Measurements from ENCODE around the gene FXYD4. TPM values are rescaled to one million over a fixed set of nuclear protein-coding genes. Genes with fewer than 3 reads are reported as not detected.
A peak's percentile ranks its signal among the peaks of the same experiment; 100 is the strongest.
"Not testable (repeated sequence)": the region's sequence is repeated elsewhere in the genome, so short reads cannot be mapped to it uniquely, and the experiment has no call there.

FXYD4 gene
- total RNA-seq, 2 experiments from 2014 or later = not detected

DNA sequence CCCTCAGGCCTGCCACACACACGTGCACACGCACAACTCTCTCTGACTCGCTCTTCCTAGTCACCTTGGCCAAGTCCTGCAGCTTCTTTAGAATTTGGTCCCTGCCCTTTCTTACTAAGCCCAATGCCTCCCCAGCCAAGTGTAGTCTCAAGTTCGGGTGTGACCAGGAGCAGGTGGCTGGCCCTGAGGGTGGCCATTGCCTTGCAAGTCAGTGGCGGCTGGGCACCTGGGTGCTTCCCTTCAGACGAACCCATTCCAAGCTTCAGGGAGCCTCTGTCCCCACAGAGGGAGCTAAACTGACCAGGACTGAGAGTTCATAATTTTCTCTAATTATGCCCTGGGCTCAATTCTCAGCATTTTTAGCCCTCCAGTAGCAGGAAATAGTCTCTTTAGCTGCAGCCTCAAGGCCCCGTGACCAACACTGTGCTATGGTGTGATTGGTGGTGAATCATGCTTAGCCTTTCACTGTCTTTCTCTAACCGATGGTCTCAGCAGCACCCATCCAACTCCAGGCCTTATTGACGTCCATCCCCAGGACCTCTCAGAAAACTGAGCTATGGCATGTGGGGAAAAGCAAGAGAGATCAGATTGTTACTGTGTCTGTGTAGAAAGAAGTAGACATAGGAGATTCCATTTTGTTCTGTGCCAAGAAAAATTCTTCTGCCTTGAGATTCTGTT lies 34.7 kb upstream of the FXYD4 start:
- Mint-ChIP-seq H3K27ac (no peak overlapping the region), H3K9me3 (no peaks in the 10 kb centered on the region), H3K27me3 (peaks cover 10% of the 10 kb centered on the region), H3K36me3 (ENCODE audit: low read depth) (peaks cover 4% of the 10 kb centered on the region), H3K4me1 (peaks cover 46% of the 10 kb centered on the region), H3K4me3 (no peak overlapping the region)
- CTCF ChIA-PET = interaction anchor here (0.6 kb wide), 1 partner anchor 13 kb away, joined by 3 read pairs; no protein-coding TSS in a partner anchor
- no peak for DNase-seq
- POLR2A ChIA-PET = no interaction called here

DNA sequence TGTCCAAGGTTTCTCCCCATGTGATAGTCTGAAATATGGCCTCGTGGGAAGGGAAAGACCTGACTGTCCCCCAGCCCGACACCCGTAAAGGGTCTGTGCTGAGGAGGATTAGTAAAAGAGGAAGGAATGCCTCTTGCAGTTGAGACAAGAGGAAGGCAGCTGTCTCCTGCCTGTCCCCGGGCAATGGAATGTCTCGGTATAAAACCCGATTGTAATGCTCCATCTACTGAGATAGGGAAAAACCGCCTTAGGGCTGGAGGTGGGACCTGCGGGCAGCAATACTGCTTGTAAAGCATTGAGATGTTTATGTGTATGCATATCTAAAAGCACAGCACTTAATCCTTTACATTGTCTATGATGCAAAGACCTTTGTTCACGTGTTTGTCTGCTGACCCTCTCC lies 33.9 kb upstream of the FXYD4 start:
- DNase-seq; H3K27ac Mint-ChIP-seq; H3K9me3 Mint-ChIP-seq; POLR2A ChIA-PET; H3K36me3 Mint-ChIP-seq (ENCODE audit: low read depth); H3K4me3 Mint-ChIP-seq; CTCF ChIA-PET: not testable (repeated sequence)
- peaks cover 40% of the 10 kb centered on the region for H3K4me1 Mint-ChIP-seq
- H3K27me3 Mint-ChIP-seq = peaks cover 10% of the 10 kb centered on the region

DNA sequence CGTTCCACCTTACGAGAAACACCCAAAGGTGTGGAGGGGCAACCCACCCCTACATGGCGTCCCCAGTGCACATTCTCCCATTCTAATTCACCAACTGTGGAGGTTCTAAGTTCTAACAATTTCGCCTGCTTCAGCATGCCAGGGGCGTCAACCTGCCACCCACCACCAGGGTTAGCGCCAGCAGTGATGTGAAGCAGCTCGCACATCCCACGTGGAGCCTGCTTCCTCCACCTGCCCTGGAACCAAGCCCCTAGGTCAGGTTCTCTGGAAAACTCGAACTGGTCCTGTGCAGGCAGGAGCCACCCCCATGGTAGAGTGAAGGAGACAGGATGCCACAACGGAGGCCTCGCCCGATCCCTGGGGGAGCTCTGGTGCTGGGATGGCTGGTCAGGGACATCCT lies 33.3 kb upstream of the FXYD4 start:
- no peak overlapping the region for H3K4me3 Mint-ChIP-seq
- H3K4me1 Mint-ChIP-seq = peaks cover 34% of the 10 kb centered on the region
- ChIA-PET CTCF (interaction anchor here (1.5 kb wide), 1 partner anchor 45 kb away, joined by 3 read pairs; no protein-coding TSS in a partner anchor), POLR2A (no interaction called here)
- no peak for DNase-seq
- no peaks in the 10 kb centered on the region for H3K36me3 Mint-ChIP-seq (ENCODE audit: low read depth)
- no peaks in the 10 kb centered on the region for H3K9me3 Mint-ChIP-seq
- no peak overlapping the region for H3K27ac Mint-ChIP-seq
- H3K27me3 Mint-ChIP-seq = peaks cover 10% of the 10 kb centered on the region

DNA sequence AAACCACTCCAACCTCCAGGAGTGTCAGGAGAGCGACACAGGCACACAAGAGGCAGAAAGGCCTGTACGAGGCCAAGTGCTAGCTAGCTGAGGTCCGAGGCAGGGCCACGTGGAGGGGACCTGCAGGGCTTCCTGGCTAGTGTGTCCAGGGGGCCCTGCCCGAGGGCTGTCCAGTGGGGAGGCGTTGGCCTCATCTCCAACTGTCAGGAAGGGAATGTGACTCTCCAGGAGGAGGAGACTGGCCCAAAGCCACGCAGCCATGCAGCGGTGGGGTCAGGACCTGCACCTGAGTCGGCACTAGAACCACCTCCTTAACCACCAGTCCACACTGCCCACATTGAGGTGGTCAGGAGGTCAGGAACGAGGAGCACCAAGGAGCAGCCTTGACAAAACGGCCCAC lies 32.3 kb upstream of the FXYD4 start:
- H3K9me3 Mint-ChIP-seq = no peaks in the 10 kb centered on the region
- peaks cover 32% of the 10 kb centered on the region for H3K4me1 Mint-ChIP-seq
- peaks cover 10% of the 10 kb centered on the region for H3K27me3 Mint-ChIP-seq
- DNase-seq = no peak
- POLR2A ChIA-PET = no interaction called here
- H3K27ac Mint-ChIP-seq = peak overlapping the region; percentile 50
- H3K36me3 Mint-ChIP-seq (ENCODE audit: low read depth) = no peaks in the 10 kb centered on the region
- CTCF ChIA-PET = interaction anchor here (1.5 kb wide), 1 partner anchor 46 kb away, joined by 3 read pairs; no protein-coding TSS in a partner anchor
- H3K4me3 Mint-ChIP-seq = no peak overlapping the region

DNA sequence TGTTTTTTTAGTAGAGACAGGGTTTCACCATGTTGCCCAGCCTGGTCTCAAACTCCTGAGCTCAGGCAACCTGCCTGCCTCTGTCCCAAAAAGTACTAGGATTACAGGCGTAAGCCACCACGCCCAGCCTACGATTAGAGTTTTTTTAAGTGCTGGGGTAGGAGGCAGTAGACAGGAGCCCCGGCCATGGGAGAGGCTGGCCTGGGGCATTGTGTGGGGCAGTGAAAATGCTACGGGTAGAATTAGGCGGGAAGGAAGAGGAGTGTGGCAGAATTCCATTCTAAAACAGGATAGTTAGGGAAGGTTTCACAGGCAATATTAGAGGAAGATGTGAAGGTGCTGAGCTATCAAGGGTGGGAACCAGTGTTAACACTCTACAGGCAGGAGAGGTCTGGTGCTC lies 31.3 kb upstream of the FXYD4 start:
- DNase-seq = no peak
- Mint-ChIP-seq H3K27ac (peak overlapping the region; percentile 7), H3K9me3 (no peaks in the 10 kb centered on the region), H3K36me3 (ENCODE audit: low read depth) (no peaks in the 10 kb centered on the region), H3K4me3 (no peak overlapping the region), H3K27me3 (peaks cover 10% of the 10 kb centered on the region), H3K4me1 (peaks cover 41% of the 10 kb centered on the region)
- ChIA-PET POLR2A (no interaction called here), CTCF (interaction anchor here (1.6 kb wide), 1 partner anchor 9 kb away, joined by 6 read pairs; no protein-coding TSS in a partner anchor)

DNA sequence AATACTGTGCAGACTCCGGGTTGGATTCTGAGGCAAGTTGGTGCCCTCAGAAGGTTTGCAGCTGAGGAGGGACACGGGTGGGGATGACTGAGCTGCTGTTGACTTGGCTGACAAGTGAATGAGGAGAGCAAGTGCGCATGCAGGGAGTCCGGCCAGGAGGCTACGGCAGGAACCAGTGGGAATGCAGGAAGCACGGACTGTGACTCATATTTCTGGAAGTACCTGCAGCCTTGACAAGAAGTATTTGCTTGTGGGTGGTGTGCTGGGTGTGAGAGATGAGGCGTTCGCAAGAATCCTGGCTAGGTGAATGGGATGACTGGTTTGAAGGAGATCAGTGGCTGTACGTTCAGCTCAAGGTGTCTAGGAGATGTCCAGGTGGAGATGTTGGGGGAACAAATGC lies 30.8 kb upstream of the FXYD4 start:
- H3K27ac Mint-ChIP-seq = no peak overlapping the region
- ChIA-PET CTCF (interaction anchor here (1.6 kb wide), 1 partner anchor 8 kb away, joined by 6 read pairs; no protein-coding TSS in a partner anchor), POLR2A (no interaction called here)
- H3K27me3 Mint-ChIP-seq = peaks cover 10% of the 10 kb centered on the region
- no peaks in the 10 kb centered on the region for H3K36me3 Mint-ChIP-seq (ENCODE audit: low read depth)
- DNase-seq = no peak
- H3K4me1 Mint-ChIP-seq = peaks cover 38% of the 10 kb centered on the region
- no peak overlapping the region for H3K4me3 Mint-ChIP-seq
- no peaks in the 10 kb centered on the region for H3K9me3 Mint-ChIP-seq

DNA sequence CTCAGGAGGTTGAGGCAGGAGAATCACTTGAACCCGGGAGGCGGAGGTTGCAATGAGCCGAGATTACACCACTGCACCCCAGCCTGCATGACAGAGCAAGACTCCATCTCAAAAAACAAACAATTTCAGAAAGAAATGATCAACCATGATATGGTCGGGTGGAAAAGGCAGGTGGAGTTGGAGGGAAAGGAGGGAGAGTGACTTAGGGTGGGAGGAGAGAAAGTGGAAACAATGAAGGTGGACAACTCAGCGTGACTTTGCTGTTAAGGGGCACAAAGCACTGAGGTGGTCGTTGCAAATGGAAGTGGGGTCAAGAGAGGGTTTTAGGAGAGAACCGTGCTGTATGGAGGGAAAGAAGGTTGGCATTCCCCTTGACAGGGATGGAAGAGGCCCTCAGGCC lies 30.0 kb upstream of the FXYD4 start:
- Mint-ChIP-seq H3K4me1 (peaks cover 35% of the 10 kb centered on the region), H3K36me3 (ENCODE audit: low read depth) (no peaks in the 10 kb centered on the region), H3K27me3 (peaks cover 8% of the 10 kb centered on the region), H3K4me3 (no peak overlapping the region), H3K9me3 (no peaks in the 10 kb centered on the region), H3K27ac (no peak overlapping the region)
- ChIA-PET POLR2A (no interaction called here), CTCF (no interaction called here)
- no peak for DNase-seq

DNA sequence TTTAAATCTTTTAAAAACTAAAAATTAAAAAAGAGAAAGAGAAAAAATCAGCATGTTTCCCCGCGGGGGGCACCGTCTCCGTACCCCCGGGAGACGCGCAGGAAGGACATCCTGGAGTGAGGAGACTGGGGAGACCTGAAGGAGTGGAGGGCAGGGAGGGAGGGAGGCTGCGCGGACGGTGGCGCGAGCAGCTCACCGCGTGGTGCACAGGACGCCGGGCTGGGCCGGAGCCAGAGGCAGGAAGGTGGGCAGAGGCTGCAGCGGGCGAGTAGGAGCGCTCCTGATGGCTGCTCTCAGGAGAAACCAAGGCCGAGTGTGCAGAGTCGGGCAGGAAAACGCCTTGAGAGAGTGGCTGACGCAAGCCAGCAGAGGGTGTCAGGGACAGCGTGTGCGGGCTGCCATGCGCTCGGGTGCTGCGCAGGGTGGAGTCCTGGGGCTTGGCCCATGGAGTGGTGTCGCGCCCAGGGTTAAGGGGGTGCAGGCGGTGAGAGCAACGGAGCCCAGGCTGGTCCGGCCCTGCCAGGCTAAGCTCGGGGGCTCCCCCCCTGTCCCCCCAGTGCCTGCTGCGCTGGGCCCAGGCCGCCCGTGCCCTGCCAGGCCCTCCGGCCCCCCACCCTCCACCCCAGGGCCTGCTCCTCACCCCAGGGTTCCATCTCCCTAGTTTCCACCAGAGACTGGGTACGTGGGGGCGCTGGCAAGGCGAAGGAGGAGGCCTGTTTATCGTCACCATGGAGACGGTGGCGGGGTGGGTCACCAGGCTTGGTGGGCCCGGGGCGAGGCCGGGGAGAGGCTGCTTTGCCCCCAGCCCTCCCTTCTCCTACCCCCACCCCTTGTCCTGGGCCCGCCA lies 28.9 kb upstream of the FXYD4 start:
- DNase-seq = no peak
- Mint-ChIP-seq H3K9me3 (no peaks in the 10 kb centered on the region), H3K4me3 (no peak overlapping the region), H3K36me3 (ENCODE audit: low read depth) (no peaks in the 10 kb centered on the region), H3K27ac (no peak overlapping the region), H3K4me1 (peaks cover 32% of the 10 kb centered on the region), H3K27me3 (peaks cover 8% of the 10 kb centered on the region)
- ChIA-PET POLR2A (no interaction called here), CTCF (interaction anchor here (0.7 kb wide), 1 partner anchor 16 kb away, joined by 3 read pairs; no protein-coding TSS in a partner anchor)

DNA sequence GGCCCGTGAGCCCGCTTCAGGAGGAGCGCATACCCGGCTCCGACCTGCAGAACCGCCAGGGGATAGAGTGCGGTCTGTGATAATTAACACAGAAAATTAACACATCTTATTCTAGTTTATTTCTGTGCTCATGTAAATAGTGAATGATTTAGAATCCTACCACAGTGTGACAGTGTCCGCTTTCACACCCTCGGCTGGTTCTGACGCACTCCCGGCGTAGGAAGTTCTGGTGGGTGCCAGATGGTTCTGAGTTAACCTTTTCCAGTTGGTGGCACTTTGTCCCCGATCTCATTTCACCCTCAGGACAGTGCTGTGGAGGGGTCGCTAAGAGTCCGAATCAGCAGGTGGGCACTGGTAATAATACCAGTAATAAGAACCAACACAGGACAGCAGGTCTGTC lies 28.3 kb upstream of the FXYD4 start:
- H3K27ac Mint-ChIP-seq = no peak overlapping the region
- peaks cover 36% of the 10 kb centered on the region for H3K4me1 Mint-ChIP-seq
- no peak overlapping the region for H3K4me3 Mint-ChIP-seq
- H3K27me3 Mint-ChIP-seq = peaks cover 8% of the 10 kb centered on the region
- no peaks in the 10 kb centered on the region for H3K9me3 Mint-ChIP-seq
- H3K36me3 Mint-ChIP-seq (ENCODE audit: low read depth) = peaks cover 2% of the 10 kb centered on the region
- ChIA-PET CTCF (no interaction called here), POLR2A (no interaction called here)
- no peak for DNase-seq

DNA sequence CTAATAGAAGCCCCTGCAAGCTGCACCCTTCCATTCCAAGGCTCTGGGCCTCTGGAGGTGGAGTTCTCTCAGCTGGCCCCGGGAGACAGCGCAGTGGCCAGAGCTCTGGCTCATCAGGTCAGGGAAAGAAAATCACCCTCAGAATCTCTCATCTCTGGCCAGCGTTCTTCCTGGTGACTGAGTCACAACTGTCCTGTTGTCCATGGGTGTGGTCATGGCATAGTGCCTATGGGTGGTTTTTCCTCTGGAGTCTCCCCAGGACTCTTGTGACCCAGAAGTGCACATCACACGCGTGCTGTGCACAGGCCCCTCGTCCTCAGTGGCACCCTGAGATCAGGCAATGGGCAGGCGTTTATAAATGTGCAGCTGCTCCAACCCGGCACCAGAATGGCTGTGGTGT lies 27.4 kb upstream of the FXYD4 start:
- Mint-ChIP-seq H3K9me3 (no peaks in the 10 kb centered on the region), H3K27me3 (peaks cover 11% of the 10 kb centered on the region), H3K4me3 (no peak overlapping the region), H3K4me1 (peaks cover 45% of the 10 kb centered on the region), H3K27ac (peak overlapping the region; percentile 68), H3K36me3 (ENCODE audit: low read depth) (peaks cover 2% of the 10 kb centered on the region)
- POLR2A ChIA-PET = no interaction called here
- no peak for DNase-seq
- CTCF ChIA-PET = interaction anchor here (0.7 to 1.6 kb wide), 2 partner anchors 49 to 86 kb away, joined by 3 read pairs; no protein-coding TSS in a partner anchor

DNA sequence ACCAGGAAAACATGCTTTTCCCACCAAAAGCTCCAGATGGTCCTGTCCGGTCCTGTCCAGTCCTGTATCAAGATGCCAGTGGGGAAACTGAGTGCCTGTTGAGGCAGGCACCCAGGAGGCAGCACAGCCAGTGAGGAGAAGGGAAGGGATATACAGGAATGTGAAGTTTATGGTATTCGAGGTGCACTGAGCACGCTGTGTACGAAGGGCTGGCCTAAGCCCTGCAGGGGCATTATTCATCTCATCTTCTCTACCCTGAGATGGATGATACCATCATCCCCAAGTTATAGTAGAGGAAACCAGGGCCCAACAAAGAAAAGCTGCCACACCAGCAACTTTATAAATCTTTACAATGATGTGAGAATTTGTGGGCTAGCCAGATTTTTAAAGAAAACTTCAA lies 23.4 kb upstream of the FXYD4 start:
- Mint-ChIP-seq H3K36me3 (ENCODE audit: low read depth) (peaks cover 5% of the 10 kb centered on the region), H3K4me1 (peaks cover 50% of the 10 kb centered on the region), H3K9me3 (no peaks in the 10 kb centered on the region), H3K27me3 (peaks cover 16% of the 10 kb centered on the region), H3K27ac (peak overlapping the region; percentile 81), H3K4me3 (no peak overlapping the region)
- POLR2A ChIA-PET = no interaction called here
- DNase-seq = no peak
- CTCF ChIA-PET = interaction anchor here (0.6 to 2.7 kb wide), 19 partner anchors 9 to 1527 kb away, joined by 3 to 37 read pairs (median 4); no protein-coding TSS in a partner anchor

DNA sequence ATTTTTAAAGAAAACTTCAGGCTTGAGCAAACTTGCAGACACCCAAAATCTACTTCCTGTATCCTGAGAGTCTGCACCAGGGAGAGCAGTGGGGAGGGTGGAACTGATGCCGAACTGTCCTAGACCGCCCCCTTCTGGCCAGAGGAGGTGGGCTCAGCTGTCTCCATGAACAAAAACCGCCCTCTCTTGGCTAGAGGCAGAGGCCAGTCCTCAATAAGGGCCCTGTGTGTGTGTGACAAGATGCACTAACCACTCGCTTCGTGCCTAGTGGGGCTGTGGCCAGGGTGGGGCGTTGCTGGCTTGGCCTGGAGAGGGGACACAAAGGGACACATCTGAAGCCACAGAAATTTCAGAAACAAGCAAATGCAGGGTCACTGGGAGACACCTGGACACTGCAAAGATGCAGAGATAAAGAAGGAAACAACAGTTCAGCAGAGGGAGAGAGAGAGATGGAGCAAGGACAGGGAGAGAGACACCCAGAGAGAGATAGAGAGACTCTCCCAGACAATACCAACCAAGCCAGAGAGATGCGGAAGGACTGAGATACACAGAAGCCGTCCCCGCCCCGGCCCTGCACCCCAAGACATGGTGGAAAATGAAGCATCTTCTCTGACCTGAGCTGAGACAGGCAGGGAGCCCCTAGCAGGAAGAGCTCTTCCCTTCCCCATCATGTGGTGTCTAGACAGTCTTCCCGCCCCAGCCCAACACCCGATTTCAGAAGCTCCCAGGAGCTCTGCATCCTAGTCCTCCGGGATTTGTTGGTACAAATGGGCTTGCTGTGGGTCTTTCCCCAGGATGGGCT lies 22.7 kb upstream of the FXYD4 start:
- peak; percentile 92 for DNase-seq
- Mint-ChIP-seq H3K36me3 (ENCODE audit: low read depth) (peaks cover 5% of the 10 kb centered on the region), H3K4me3 (no peak overlapping the region), H3K4me1 (peaks cover 50% of the 10 kb centered on the region), H3K27me3 (peaks cover 20% of the 10 kb centered on the region), H3K9me3 (no peaks in the 10 kb centered on the region), H3K27ac (peak overlapping the region; percentile 81)
- POLR2A ChIA-PET = no interaction called here
- CTCF ChIA-PET = interaction anchor here (0.6 to 2.7 kb wide), 20 partner anchors 9 to 1526 kb away, joined by 3 to 37 read pairs (median 4); partner anchors contain the start of gene RASGEF1A

Data from activated CD4-positive, alpha-beta T cell treated with anti-CD3 and anti-CD28 coated beads, Interleukin-2, amount 10 ng/mL, durations not matched to agents 7 days and 5 days (primary cell).